Stimulated activated effector memory CD8-positive, alpha-beta T cell treated with anti-CD3 and anti-CD28 coated beads, Interleukin-12 subunit alpha, Interleukin-12 subunit beta, amount 100 ng/mL, for 72 hours (primary cell): ENCODE data around the gene TMEM170B.
A peak's percentile ranks its signal among the peaks of the same experiment; 100 is the strongest.
"Not testable (repeated sequence)": the region's sequence is repeated elsewhere in the genome, so short reads cannot be mapped to it uniquely, and the experiment has no call there.

Experiments used
- ATAC-seq: fragments of 150-1000 bp; cut with Tn5 transposase; 2 replicates; pipeline ENCODE4 v1.10.0; 2021
- DNase-seq, 2 donors: peaks; one replicate each; pipeline ENCODE4 v3.0.0; 2021 to 2022; ENCODE audit warnings: low spot score in 2 of 2
- H3K27ac Mint-ChIP-seq: one replicate; pipeline ENCODE4 v1.8.0; 2022; ENCODE audit warnings: mild to moderate bottlenecking, mixed read lengths
- H3K36me3 Mint-ChIP-seq: one replicate; pipeline ENCODE4 v1.8.0; 2022; ENCODE audit warnings: mild to moderate bottlenecking, mixed read lengths
- H3K4me1 Mint-ChIP-seq: one replicate; pipeline ENCODE4 v1.8.0; 2022; ENCODE audit warnings: mixed read lengths
- H3K4me3 Mint-ChIP-seq: one replicate; pipeline ENCODE4 v1.8.0; 2022; ENCODE audit warnings: mild to moderate bottlenecking, mixed read lengths
- H3K9me3 Mint-ChIP-seq: one replicate; pipeline ENCODE4 v1.8.0; 2022; ENCODE audit warnings: mixed read lengths

The TMEM170B gene

GRCh38 chr6:11548578-11548977, 11.0 kb downstream of the TMEM170B start:
- DNase-seq, ATAC-seq, H3K36me3 Mint-ChIP-seq, H3K4me3 Mint-ChIP-seq, H3K9me3 Mint-ChIP-seq, H3K4me1 Mint-ChIP-seq, H3K27ac Mint-ChIP-seq: not testable (repeated sequence)

DNA sequence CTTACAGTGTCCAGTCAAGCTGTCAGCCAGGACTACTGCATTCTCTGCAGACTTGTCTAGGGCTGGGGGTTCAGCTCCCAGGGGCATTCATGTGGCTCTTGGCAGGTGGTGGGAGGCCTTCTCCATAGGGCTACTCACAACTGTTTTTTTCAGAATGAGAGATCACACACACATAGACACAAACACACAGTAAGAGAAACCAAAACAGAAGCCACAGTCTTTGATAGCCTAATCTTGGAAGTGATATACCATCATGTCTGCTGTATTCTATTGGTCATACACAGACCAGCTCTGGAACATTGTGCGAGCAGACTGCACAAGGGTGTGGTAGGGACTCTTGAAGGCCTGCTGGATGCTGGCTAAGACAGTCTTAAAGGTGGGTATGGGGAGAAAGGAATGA, 13.5 kb downstream of the TMEM170B start:
- H3K9me3 Mint-ChIP-seq: no peaks in the 10 kb centered on the region
- DNase-seq (no peak), ATAC-seq (peak; percentile 62)
- H3K27ac Mint-ChIP-seq: no peak overlapping the region
- no peaks in the 10 kb centered on the region for H3K36me3 Mint-ChIP-seq
- no peak overlapping the region for H3K4me3 Mint-ChIP-seq
- H3K4me1 Mint-ChIP-seq: peaks cover 14% of the 10 kb centered on the region

GRCh38 chr6:11552442-11552841, 14.9 kb downstream of the TMEM170B start:
- Mint-ChIP-seq H3K4me1 (peaks cover 14% of the 10 kb centered on the region), H3K27ac (no peak overlapping the region), H3K4me3 (no peak overlapping the region), H3K36me3 (no peaks in the 10 kb centered on the region), H3K9me3 (no peaks in the 10 kb centered on the region)
- ATAC-seq: no peak
- no peak for DNase-seq

- H3K27ac Mint-ChIP-seq: no peak overlapping the region
- DNase-seq: no peak
These were observed 16.3 kb downstream of the TMEM170B start for GRCh38 chr6:11553824-11554223.

GRCh38 chr6:11556309-11556708, 18.8 kb downstream of the TMEM170B start:
- H3K36me3 Mint-ChIP-seq: no peaks in the 10 kb centered on the region
- H3K9me3 Mint-ChIP-seq: no peaks in the 10 kb centered on the region
- H3K27ac Mint-ChIP-seq: no peak overlapping the region
- no peak for DNase-seq
- H3K4me3 Mint-ChIP-seq: no peak overlapping the region
- H3K4me1 Mint-ChIP-seq: peaks cover 8% of the 10 kb centered on the region
- ATAC-seq: no peak

More at GRCh38 chr6:11553824-11554223, 16.3 kb downstream of the TMEM170B start:
- no peaks in the 10 kb centered on the region for H3K36me3 Mint-ChIP-seq
- H3K9me3 Mint-ChIP-seq: no peaks in the 10 kb centered on the region
- ATAC-seq: no peak
- no peak overlapping the region for H3K4me3 Mint-ChIP-seq
- H3K4me1 Mint-ChIP-seq: peaks cover 14% of the 10 kb centered on the region

DNA sequence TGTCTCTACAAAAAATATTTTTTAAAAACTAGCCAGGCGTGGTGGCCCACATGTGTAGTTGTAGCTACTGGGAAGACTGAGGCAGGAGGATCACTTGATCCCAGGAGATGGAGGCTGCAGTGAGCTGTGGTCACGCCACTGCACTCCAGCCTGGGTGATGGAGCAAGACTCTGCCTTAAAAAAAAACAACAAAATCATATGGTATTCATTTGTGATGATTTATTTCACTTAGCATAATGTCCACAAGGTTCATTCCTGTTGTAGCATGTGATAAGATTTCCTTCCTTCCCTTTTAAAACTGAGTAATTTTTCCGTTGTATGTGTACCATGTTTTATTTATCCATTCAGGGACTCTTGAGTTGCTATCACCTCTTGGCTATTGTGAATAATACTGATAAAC, 26.2 kb downstream of the TMEM170B start:
- ATAC-seq (no peak), DNase-seq (no peak)
- no peaks in the 10 kb centered on the region for H3K4me1 Mint-ChIP-seq
- no peak overlapping the region for H3K4me3 Mint-ChIP-seq
- H3K9me3 Mint-ChIP-seq: no peaks in the 10 kb centered on the region
- no peak overlapping the region for H3K27ac Mint-ChIP-seq
- no peaks in the 10 kb centered on the region for H3K36me3 Mint-ChIP-seq

- peaks cover 7% of the 10 kb centered on the region for H3K36me3 Mint-ChIP-seq
These were observed 29.1 kb downstream of the TMEM170B start for GRCh38 chr6:11566609-11567008.

DNA sequence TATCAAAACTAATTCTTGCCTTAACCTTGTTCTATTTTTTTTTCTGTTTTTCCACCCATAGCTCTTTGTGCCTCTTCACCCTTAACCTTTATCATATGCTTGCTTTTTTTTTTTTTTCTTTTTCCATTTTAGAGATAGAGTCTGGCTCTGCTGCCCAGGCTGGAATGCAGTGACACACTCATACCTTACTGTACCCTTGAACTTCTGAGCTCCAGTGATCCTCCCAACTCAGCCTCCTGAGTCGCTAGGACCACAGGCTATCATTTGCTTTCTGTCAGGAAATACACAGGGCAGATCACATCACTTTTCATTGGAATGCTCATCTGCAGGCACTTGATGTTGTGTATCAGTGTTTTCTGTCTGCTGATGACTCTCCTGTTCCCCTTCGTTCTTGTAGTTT, 33.5 kb downstream of the TMEM170B start:
- Mint-ChIP-seq H3K4me1 (no peaks in the 10 kb centered on the region), H3K27ac (no peak overlapping the region)

More at GRCh38 chr6:11566609-11567008, 29.1 kb downstream of the TMEM170B start:
- ATAC-seq (no peak), DNase-seq (no peak)
- H3K4me1 Mint-ChIP-seq: no peaks in the 10 kb centered on the region
- no peak overlapping the region for H3K27ac Mint-ChIP-seq
- H3K4me3 Mint-ChIP-seq: no peak overlapping the region
- H3K9me3 Mint-ChIP-seq: no peaks in the 10 kb centered on the region

GRCh38 chr6:11575408-11576033, 38.0 kb downstream of the TMEM170B start:
- peak; percentile 93 for ATAC-seq
- Mint-ChIP-seq H3K27ac (no peak overlapping the region), H3K9me3 (no peaks in the 10 kb centered on the region), H3K4me1 (no peaks in the 10 kb centered on the region), H3K36me3 (peaks cover 7% of the 10 kb centered on the region), H3K4me3 (no peak overlapping the region)
- DNase-seq: peak; percentile 14 to 57

More for the DNA sequence above, 33.5 kb downstream of the TMEM170B start:
- Mint-ChIP-seq H3K36me3 (peaks cover 7% of the 10 kb centered on the region), H3K4me3 (no peak overlapping the region), H3K9me3 (no peaks in the 10 kb centered on the region)
- no peak for ATAC-seq
- no peak for DNase-seq

DNA sequence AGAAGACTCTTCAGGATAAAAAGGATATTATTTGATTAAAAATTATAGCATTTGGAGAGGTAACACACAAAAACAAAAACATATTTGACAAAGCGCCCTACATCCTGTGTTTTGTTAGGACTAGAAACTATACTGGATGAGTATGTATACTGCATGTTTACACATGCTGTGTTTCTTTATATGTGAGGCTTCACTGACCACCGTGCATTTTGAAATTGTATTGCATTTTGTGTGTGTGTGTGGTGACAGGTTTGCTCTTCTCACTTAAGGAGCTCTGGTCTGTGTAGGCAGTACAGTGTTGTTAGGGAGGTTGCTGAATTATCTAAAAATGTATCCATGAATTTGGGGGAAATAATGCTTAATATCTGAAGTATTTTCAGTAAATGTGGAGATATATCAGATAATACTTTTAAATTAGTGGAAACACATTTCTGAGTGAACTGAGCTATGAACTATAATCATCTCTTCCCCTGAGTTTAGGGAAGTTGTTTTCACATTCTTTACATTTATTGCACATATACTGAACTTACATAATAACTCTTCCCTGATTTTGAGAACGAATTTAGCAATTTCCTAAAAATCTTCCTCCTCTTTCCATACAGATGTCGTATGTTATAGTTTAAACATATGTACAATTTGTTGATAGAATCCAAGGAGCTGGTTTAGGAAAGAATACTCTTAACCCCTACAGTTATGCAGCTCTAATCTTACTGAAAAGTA, 43.3 kb downstream of the TMEM170B start:
- no peak overlapping the region for H3K27ac Mint-ChIP-seq
- ATAC-seq (no peak), DNase-seq (no peak)
- no peaks in the 10 kb centered on the region for H3K4me1 Mint-ChIP-seq
- H3K36me3 Mint-ChIP-seq: no peaks in the 10 kb centered on the region
- no peaks in the 10 kb centered on the region for H3K9me3 Mint-ChIP-seq
- H3K4me3 Mint-ChIP-seq: no peak overlapping the region

DNA sequence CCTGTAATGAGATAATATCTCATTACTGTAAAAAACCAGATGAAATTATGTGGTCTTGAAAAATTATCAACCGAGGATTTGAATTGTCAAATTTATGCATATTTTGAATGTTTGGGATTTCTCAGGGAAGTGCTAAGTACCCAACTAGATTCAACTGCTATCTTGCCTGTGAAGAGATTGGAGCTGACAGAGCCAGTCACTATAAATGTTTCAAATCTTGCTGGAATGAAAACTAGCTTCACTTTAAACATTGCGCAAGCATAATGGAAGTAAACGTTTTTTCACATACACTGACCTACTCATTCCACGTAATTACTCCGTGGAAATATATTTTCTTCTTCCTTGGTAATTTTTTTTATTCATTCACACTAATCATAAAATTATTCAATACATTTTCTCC, 46.7 kb downstream of the TMEM170B start:
- no peak for ATAC-seq

DNA sequence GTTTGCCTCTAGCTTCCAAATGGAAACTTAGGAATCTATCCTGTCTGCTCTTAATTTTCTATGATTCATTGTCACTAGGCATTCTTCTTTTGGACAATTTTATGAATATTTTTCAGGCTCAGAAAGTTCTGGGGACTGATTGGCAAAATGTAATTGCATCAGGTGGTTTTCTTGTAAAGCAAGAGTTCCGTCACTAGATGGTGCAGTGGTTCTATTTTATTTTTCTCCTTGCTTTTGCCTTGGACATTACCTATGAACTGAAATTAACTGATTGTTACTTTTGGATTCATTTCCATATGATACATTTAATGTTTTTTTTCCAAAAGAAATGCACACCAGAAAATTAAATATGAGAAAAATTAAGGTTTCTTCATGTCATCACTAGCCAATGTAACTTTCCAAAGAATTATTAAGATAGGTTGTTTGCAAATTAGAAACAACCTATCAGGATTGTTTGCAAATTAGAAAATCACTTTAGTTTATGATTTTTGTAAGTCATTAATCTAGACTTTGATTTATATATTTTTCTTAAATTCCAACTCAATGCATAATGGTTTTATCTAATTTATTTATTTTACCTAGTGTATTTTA, 48.0 kb downstream of the TMEM170B start:
- ATAC-seq: no peak

More for the DNA sequence above, 46.7 kb downstream of the TMEM170B start:
- Mint-ChIP-seq H3K4me3 (no peak overlapping the region), H3K36me3 (no peaks in the 10 kb centered on the region), H3K9me3 (no peaks in the 10 kb centered on the region), H3K4me1 (no peaks in the 10 kb centered on the region), H3K27ac (no peak overlapping the region)
- DNase-seq: no peak

GRCh38 chr6:11586117-11586516, 48.6 kb downstream of the TMEM170B start:
- DNase-seq (no peak), ATAC-seq (no peak)
- Mint-ChIP-seq H3K4me3 (no peak overlapping the region), H3K36me3 (no peaks in the 10 kb centered on the region), H3K4me1 (no peaks in the 10 kb centered on the region), H3K9me3 (no peaks in the 10 kb centered on the region), H3K27ac (no peak overlapping the region)

More for the DNA sequence above, 48.0 kb downstream of the TMEM170B start:
- Mint-ChIP-seq H3K9me3 (no peaks in the 10 kb centered on the region), H3K27ac (no peak overlapping the region), H3K4me1 (no peaks in the 10 kb centered on the region), H3K36me3 (no peaks in the 10 kb centered on the region), H3K4me3 (no peak overlapping the region)
- DNase-seq: no peak

GRCh38 chr6:11586536-11586935, 49.0 kb downstream of the TMEM170B start:
- ATAC-seq (no peak), DNase-seq (no peak)
- no peak overlapping the region for H3K4me3 Mint-ChIP-seq
- H3K9me3 Mint-ChIP-seq: no peaks in the 10 kb centered on the region
- H3K27ac Mint-ChIP-seq: no peak overlapping the region
- H3K4me1 Mint-ChIP-seq: no peaks in the 10 kb centered on the region
- H3K36me3 Mint-ChIP-seq: no peaks in the 10 kb centered on the region

- no peak for DNase-seq
- Mint-ChIP-seq H3K4me1 (no peaks in the 10 kb centered on the region), H3K9me3 (no peaks in the 10 kb centered on the region), H3K27ac (no peak overlapping the region), H3K4me3 (no peak overlapping the region), H3K36me3 (no peaks in the 10 kb centered on the region)
- no peak for ATAC-seq
These were observed 51.7 kb downstream of the TMEM170B start for GRCh38 chr6:11589261-11589660.
